Hepatic stellate cell (primary cell): ENCODE data around the gene RASGRP3.
"Not testable (repeated sequence)": the region's sequence is repeated elsewhere in the genome, so short reads cannot be mapped to it uniquely, and the experiment has no call there.

Experiments used
- DNase-seq: peaks from one replicate; pipeline ENCODE4 v3.0.0; 2011; ENCODE audit warnings: low spot score

The RASGRP3 gene

GRCh38 chr2:33457556-33458247, 18.7 kb upstream of the RASGRP3 start:
- no peak for DNase-seq

GRCh38 chr2:33458248-33458819, 18.1 kb upstream of the RASGRP3 start:
- no peak for DNase-seq

GRCh38 chr2:33459745-33460144, 16.7 kb upstream of the RASGRP3 start:
- DNase-seq, result no peak

GRCh38 chr2:33462512-33462911, 13.9 kb upstream of the RASGRP3 start:
- not testable (repeated sequence) for DNase-seq

- DNase-seq, result no peak
Measured at GRCh38 chr2:33467413-33467812, 9.0 kb upstream of the RASGRP3 start.

- no peak for DNase-seq
Measured at GRCh38 chr2:33469238-33469637, 7.2 kb upstream of the RASGRP3 start.

- peak; percentile 60 for DNase-seq
Measured at GRCh38 chr2:33475224-33476130, 972 bp upstream of the RASGRP3 start.

- DNase-seq, result no peak
Measured at GRCh38 chr2:33476793-33477190, 343 bp downstream of the RASGRP3 start.

- DNase-seq, result no peak
Measured at GRCh38 chr2:33477473-33478468, 1.3 kb downstream of the RASGRP3 start.

GRCh38 chr2:33478968-33479731, 2.7 kb downstream of the RASGRP3 start:
- DNase-seq, result no peak

- no peak for DNase-seq
Measured at GRCh38 chr2:33482518-33482917, 6.1 kb downstream of the RASGRP3 start.

- peak; percentile 46 for DNase-seq
Measured at GRCh38 chr2:33484042-33484621, 7.7 kb downstream of the RASGRP3 start.

- DNase-seq, result no peak
Measured at GRCh38 chr2:33485051-33485450, 8.6 kb downstream of the RASGRP3 start.

- no peak for DNase-seq
Measured at GRCh38 chr2:33486544-33486943, 10.1 kb downstream of the RASGRP3 start.

GRCh38 chr2:33488178-33488690, 11.8 kb downstream of the RASGRP3 start:
- no peak for DNase-seq

GRCh38 chr2:33488715-33489540, 12.5 kb downstream of the RASGRP3 start:
- DNase-seq, result no peak

GRCh38 chr2:33489835-33490431, 13.5 kb downstream of the RASGRP3 start:
- no peak for DNase-seq

- no peak for DNase-seq
Measured at GRCh38 chr2:33491441-33492084, 15.1 kb downstream of the RASGRP3 start.
